AG09309 (cell line): ENCODE results near the gene MDM1.

Experiments
- DNase-seq: peaks from one replicate; pipeline ENCODE4 v3.0.0-alpha.2; 2010; ENCODE audit warnings: low read depth
- H3K4me3 ChIP-seq: 2 replicates; pipeline ENCODE4 v1.5.1; 2011; ENCODE audit warnings: mild to moderate bottlenecking, low read depth, low read length, moderate library complexity; ENCODE audit not compliant: control insufficient read depth
- TF ChIP-seq, protein P1 (sequence below): IDR thresholded peaks from 2 replicates; pipeline ENCODE4 v1.5.1; 2011; ENCODE audit warnings: mild to moderate bottlenecking, low read depth, low read length, inconsistent platforms; ENCODE audit not compliant: insufficient read depth, control insufficient read depth; ENCODE audit errors: missing control alignments

The MDM1 gene

DNA sequence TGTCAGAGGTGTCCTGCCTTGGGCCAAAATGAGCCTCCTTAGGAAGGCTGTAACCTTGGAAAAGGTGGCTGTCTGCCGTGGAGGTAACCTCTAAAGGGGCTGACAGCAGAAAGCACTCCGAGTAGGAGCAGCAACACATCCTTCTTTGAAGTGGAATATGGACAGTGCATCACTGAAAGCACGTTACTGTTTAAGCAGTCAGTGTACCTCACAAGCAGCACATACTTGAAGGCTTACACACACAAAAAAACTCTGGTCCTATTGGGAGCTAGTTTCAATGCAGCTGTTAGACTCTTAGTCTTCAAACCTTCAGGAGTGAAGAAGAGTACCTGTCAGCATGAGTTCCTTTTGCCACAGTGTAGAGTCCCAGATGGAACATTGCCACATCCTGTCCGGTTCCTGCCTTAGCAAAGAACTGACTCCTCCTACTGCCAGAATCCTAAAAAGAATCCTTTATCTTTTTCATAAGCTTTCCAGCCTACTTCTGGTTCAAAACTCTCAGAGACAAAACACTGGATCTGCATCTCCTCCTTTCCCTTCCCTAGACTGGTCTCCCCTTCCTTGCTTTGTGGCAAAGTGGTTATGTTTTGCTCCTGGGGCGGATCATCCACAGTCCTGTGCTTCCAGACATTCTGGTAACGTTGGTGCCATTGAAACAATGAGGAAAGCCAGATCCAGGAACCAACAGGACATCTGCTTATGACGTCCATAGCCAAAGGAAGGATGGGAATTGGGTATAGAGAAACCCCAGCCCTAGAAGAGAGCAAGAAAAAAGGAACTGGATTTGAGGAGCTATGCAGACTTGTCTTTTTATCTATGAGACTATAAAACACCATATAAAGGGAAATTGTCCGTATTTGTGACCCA lies 8.5 kb upstream of the MDM1 start:
- no peak for DNase-seq
- TF ChIP-seq, protein P1, sequence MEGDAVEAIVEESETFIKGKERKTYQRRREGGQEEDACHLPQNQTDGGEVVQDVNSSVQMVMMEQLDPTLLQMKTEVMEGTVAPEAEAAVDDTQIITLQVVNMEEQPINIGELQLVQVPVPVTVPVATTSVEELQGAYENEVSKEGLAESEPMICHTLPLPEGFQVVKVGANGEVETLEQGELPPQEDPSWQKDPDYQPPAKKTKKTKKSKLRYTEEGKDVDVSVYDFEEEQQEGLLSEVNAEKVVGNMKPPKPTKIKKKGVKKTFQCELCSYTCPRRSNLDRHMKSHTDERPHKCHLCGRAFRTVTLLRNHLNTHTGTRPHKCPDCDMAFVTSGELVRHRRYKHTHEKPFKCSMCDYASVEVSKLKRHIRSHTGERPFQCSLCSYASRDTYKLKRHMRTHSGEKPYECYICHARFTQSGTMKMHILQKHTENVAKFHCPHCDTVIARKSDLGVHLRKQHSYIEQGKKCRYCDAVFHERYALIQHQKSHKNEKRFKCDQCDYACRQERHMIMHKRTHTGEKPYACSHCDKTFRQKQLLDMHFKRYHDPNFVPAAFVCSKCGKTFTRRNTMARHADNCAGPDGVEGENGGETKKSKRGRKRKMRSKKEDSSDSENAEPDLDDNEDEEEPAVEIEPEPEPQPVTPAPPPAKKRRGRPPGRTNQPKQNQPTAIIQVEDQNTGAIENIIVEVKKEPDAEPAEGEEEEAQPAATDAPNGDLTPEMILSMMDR: no peak
- H3K4me3 ChIP-seq: no peak overlapping the region

DNA sequence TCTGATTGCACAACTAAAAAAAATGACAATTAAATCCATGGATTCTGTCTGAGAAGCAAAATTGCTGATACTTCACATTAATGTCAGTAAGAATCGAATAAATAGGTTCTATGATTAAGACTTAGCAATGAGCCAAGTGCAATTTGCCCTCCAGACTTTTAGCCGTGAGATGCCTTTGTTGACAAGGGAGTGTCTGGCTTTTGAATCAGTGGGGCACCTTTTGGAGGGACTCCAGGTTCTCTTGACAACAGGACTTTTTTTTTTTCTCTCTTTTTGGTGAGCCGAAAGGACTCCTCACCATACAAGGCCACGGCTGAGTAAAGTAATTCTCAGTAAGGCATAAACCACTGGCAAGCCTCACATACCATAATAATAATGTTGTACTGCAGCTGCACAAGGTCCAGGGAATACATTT lies 4.7 kb upstream of the MDM1 start:
- TF ChIP-seq, protein P1: no peak
- H3K4me3 ChIP-seq: no peak overlapping the region
- no peak for DNase-seq

DNA sequence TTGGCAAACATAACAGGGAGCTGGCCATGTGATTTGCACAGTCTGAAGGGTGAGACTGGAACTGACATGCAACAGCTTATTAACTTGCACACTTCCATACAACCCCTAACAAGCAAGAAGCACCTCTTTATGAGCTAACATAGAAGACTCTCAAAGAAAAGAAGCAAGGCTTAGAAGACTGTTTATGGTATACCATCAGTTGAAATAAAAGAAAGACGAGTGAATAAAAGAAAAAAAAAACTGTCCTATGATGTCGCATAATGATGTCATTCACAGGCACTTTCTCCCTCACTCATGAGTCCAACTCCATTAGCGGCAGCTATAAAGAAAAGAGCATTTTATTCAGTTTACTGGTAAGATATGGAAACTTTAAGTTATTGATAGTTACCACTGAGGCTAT lies 3.3 kb upstream of the MDM1 start:
- no peak overlapping the region for H3K4me3 ChIP-seq
- TF ChIP-seq, protein P1: no peak
- DNase-seq: no peak

DNA sequence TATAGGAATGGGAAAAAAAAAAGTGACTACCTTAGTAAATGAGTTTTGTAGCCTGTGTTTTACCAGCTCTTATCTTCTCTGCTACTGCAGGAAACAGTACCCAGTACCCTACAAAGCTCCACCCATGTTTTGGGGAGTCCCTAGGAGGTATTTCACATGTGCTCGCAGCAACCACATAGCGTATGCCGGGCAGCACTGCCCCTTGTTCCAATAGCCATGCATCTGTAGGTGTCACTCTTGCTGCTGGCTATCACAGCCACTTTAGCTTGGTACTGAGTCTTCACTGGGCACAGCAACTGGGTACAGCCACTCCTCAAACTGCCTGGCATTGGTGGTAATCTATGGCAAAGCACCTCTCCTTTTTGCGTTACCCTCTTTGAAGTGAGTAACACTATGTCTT lies 2.0 kb upstream of the MDM1 start:
- no peak overlapping the region for H3K4me3 ChIP-seq
- TF ChIP-seq, protein P1: no peak
- no peak for DNase-seq

DNA sequence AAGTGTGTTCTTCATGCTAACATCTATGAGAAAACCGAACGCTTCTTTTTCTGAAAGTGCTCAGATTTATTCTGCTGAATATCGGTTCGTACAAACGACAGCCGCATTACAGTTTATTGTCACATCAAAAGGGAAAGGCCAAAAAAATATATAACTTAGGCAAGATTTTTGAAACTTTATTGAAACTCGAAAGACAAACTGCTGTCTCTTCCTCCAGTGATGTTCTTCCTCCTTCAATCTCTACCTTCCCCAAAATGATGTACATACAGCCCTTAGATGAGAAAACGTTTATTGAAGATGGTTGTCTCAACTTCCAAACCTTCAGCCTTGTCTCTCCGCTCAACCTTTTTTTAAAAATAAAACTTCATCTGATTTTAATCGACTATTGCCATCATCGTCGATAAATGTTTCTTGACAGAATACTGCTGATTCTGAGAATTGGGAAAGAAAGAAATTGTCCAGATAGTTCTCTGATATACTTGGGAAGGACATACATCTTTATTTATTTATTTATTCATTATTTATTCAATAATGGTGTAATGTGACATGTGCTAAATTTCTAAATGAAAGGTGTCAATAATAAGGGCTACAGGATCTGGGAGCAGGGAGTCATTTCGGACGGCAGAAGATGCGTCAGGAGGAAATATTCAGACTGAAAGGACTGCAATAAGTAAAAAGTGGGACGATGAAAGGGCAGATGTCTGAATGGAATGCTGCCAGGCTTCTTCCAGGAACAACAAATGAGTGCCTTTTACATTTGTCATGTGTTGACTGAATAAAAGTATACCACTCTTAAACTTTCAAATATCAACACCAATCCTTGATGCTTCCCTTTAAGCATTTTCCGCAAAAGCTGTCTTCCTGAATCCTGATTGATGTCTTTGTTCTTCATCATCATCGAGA lies 817 bp upstream of the MDM1 start:
- H3K4me3 ChIP-seq: peak overlapping the region; percentile 78
- TF ChIP-seq, protein P1: no peak
- DNase-seq: no peak

DNA sequence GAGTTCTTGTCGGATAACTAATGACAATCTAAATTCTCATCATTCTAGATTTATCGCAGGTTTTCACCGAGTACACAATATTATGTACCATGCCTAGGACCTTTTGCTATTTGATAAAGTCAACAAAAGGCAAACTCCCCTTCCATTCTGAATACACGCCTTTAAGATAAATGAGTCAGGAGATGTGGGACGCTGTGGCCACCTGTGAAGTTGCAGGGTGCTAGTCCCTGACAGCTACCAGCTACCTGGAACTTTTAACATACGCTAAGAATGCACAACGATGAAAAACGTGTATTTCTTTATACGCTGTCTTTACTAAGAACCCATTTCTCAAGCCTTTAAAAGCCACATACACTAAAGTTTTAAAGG lies 678 bp downstream of the MDM1 start:
- peak overlapping the region; percentile 78 for H3K4me3 ChIP-seq
- no peak for DNase-seq
- TF ChIP-seq, protein P1: no peak
